A549 (cell line): ENCODE data around the gene METTL27.

ENCODE experiments used
- BHLHE40 ChIP-seq: IDR thresholded peaks from 2 replicates; pipeline ENCODE4 v1.6.1; 2012; ENCODE audit warnings: low read depth, low read length, inconsistent platforms
- CEBPB ChIP-seq, 2 experiments: fragments of >200 bp in 1 of 2; sonication (Bioruptor Twin) in 1 of 2; formaldehyde crosslinking in 1 of 2; IDR thresholded peaks; 2 replicates each; pipeline ENCODE4 v1.6.1; 2012 to 2016
- EP300 ChIP-seq, 2 experiments: fragments of >200 bp; sonication (Bioruptor Twin); formaldehyde crosslinking; IDR thresholded peaks; 2 replicates in 1 of 2; 3 replicates in 1 of 2; pipeline ENCODE4 v1.6.1; 2016 to 2017
- KDM1A ChIP-seq: fragments of 200-600 bp; sonication (generic); IDR thresholded peaks from 2 replicates; pipeline ENCODE4 v1.6.1; 2016; ENCODE audit warnings: low read depth, mild to moderate bottlenecking
- MAZ ChIP-seq: fragments of 150-350 bp; IDR thresholded peaks from 2 replicates; pipeline ENCODE4 v1.6.1; 2014; ENCODE audit warnings: antibody characterized with exemption, low read depth, low read length, borderline replicate concordance
- RAD21 ChIP-seq, 2 experiments: fragments of >200 bp in 1 of 2; sonication (Bioruptor Twin) in 1 of 2; formaldehyde crosslinking in 1 of 2; IDR thresholded peaks in 1 of 2; conservative IDR thresholded peaks in 1 of 2; 2 replicates in 1 of 2; 3 replicates in 1 of 2; pipeline ENCODE4 v1.6.1; 2012 to 2018; ENCODE audit warnings: inconsistent platforms in 1 of 2
- SREBF2 ChIP-seq: fragments of 450-650 bp; IDR thresholded peaks from 2 replicates; pipeline ENCODE4 v1.6.1; 2014; ENCODE audit warnings: mild to moderate bottlenecking, moderate library complexity
- TFCP2L1 ChIP-seq: fragments of 250-450 bp; sonication (Bioruptor Pico); IDR thresholded peaks from 2 replicates; pipeline ENCODE4 v1.5.0; 2021; ENCODE audit warnings: mild to moderate bottlenecking
- ZFP36 ChIP-seq: fragments of 450-650 bp; IDR thresholded peaks from 2 replicates; pipeline ENCODE4 v1.6.1; 2014; ENCODE audit warnings: borderline replicate concordance; ENCODE audit not compliant: partially characterized antibody
- TF ChIP-seq, protein P1 (sequence below): fragments of >200 bp; sonication (Bioruptor Twin); formaldehyde crosslinking; IDR thresholded peaks from 3 replicates; pipeline ENCODE4 v1.5.1; 2016

DNA sequence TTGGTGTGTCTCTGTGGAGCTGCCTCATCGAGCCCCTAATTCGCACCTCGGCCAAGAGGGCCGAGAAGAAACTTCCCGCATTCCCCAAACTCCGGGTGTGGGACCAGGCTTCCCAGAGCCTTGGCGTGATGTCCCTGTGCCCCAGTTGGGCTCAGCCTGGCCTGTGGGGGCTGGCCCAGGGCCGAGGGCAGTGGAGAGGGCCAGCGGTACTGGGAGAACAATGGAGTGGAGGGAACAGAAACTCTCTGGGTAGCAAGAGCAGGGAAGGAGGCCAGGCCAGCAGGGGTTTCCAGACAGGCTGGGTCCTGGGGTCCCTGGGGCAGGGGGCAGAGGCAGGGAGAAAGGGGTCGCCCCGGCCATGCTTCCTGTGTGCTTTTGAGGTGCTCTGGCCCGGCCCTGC lies 34.7 kb upstream of the METTL27 start:
- TF ChIP-seq, protein P1, sequence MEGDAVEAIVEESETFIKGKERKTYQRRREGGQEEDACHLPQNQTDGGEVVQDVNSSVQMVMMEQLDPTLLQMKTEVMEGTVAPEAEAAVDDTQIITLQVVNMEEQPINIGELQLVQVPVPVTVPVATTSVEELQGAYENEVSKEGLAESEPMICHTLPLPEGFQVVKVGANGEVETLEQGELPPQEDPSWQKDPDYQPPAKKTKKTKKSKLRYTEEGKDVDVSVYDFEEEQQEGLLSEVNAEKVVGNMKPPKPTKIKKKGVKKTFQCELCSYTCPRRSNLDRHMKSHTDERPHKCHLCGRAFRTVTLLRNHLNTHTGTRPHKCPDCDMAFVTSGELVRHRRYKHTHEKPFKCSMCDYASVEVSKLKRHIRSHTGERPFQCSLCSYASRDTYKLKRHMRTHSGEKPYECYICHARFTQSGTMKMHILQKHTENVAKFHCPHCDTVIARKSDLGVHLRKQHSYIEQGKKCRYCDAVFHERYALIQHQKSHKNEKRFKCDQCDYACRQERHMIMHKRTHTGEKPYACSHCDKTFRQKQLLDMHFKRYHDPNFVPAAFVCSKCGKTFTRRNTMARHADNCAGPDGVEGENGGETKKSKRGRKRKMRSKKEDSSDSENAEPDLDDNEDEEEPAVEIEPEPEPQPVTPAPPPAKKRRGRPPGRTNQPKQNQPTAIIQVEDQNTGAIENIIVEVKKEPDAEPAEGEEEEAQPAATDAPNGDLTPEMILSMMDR = no peak
- TF ChIP-seq ZFP36 (no peak), EP300 (IDR thresholded peaks at IDR 0.05) (no peak), TFCP2L1 (CRISPR knock-in tag) (no peak), MAZ (no peak), KDM1A (no peak), BHLHE40 (no peak), RAD21 (conservative IDR thresholded peaks at IDR 0.05 in 1 of 2, IDR thresholded peaks at IDR 0.05 in 1 of 2) (no peak), SREBF2 (no peak), CEBPB (IDR thresholded peaks at IDR 0.05) (no peak)
